ENCODE data around the gene HOXB3. TPM values are rescaled to one million over a fixed set of nuclear protein-coding genes. Genes with fewer than 3 reads are reported as not detected.

HOXB3 gene
- total RNA-seq (2012; rRNA removed) (6.3 and 8.6 TPM in 2 replicates), polyA plus RNA-seq (2012; rRNA removed) (59.6 and 76.4 TPM in 2 replicates), Bru-seq, nascent RNA (percentile 97 among the genes with signal in this experiment), BruChase-seq, experiment 1, labeled RNA remaining after a 6-hour chase (percentile 95 among the genes with signal in this experiment), BruChase-seq, experiment 2, labeled RNA remaining after a 2-hour chase (percentile 99 among the genes with signal in this experiment)
- 31.9 and 71.7 TPM in 2 replicates for polyA plus RNA-seq (2012; cell fraction: cytosol; rRNA removed)
- 383 and 595 TPM in 2 replicates for polyA plus RNA-seq (2012; cell fraction: nucleus; rRNA removed; ENCODE audit: low replicate concordance)
- long read RNA-seq, full-length matches to known transcripts, result 1 of 29 reads
- long read RNA-seq, partial matches to known transcripts, result 0 of 29 reads
- long read RNA-seq, other reads (novel, unspliced or antisense), result 28 of 29 reads

- peak within 1 kb of the TSS; percentile 100 for H3K9ac ChIP-seq (ENCODE audit: low read depth, low read length)
- H3K9me3 ChIP-seq (ENCODE audit: control insufficient read depth, insufficient read depth, low read length), result no peaks in the 10 kb centered on the region
- dilution Hi-C loops (cut with HindIII; ENCODE audit: low sequenced_read_pairs, unreplicated experiment), result no loop called here
- H3K56ac ChIP-seq (ENCODE audit: extremely low read depth, insufficient read depth, low read length), result peak within 1 kb of the TSS; percentile 100
- H2BK15ac ChIP-seq (ENCODE audit: low read depth, low read length), result peak within 1 kb of the TSS; percentile 95
- H3K4ac ChIP-seq (ENCODE audit: low read depth, low read length), result peak within 1 kb of the TSS; percentile 99
- no peaks in the 10 kb centered on the region for H3K9me1 ChIP-seq (ENCODE audit: insufficient read depth, low read length)
- peak within 1 kb of the TSS; percentile 98 for H2AK5ac ChIP-seq (ENCODE audit: low read depth, low read length)
- ATAC-seq (ENCODE audit: low read depth), result peak; percentile 0
- H3K14ac ChIP-seq (replicated peaks; ENCODE audit: low read depth, low read length), result peak within 1 kb of the TSS; percentile 99
- peak within 1 kb of the TSS; percentile 98 for H3K4me2 ChIP-seq (ENCODE audit: low read depth, low read length)
- peak within 1 kb of the TSS; percentile 99 for H4K91ac ChIP-seq (ENCODE audit: insufficient read depth, low read depth, low read length)
- H3K27me3 ChIP-seq (ENCODE audit: control insufficient read depth, insufficient read depth, low read length), result no peaks in the 10 kb centered on the region
- H4K20me1 ChIP-seq (ENCODE audit: insufficient read depth, low read length), result no peaks in the 10 kb centered on the region; the same call in 1 of the 2 replicates
- H3K4me3 ChIP-seq (ENCODE audit: insufficient read depth, low read depth, low read length), result peak within 1 kb of the TSS; percentile 91
- 0% methylated on average over 1 of the region's 23 CpGs; no CpG with 5 or more reads in 1 of the 2 experiments for WGBS, 2 experiments (ENCODE audit: extremely low coverage in 2 of 2, insufficient read length in 1 of 2)
- H3K36me3 ChIP-seq (ENCODE audit: control insufficient read depth, insufficient read depth, low read length), result peaks cover 10% of the 10 kb centered on the region; the same call in 1 of the 2 replicates
- H2BK120ac ChIP-seq (ENCODE audit: low read depth, low read length), result peak within 1 kb of the TSS; percentile 97
- CTCF ChIA-PET, result interaction anchor here (0.6 to 1.5 kb wide), 3 partner anchors 33 to 238 kb away, joined by 3 to 4 read pairs (median 4); no protein-coding TSS in a partner anchor
- H3K4me1 ChIP-seq (ENCODE audit: control insufficient read depth, insufficient read depth, low read length), result peaks cover 4% of the 10 kb centered on the region
- peak within 1 kb of the TSS; percentile 92 for H4K5ac ChIP-seq (ENCODE audit: low read depth, low read length)
- H4K8ac ChIP-seq (ENCODE audit: low read depth in 2 of 2, low read length in 2 of 2), result peak within 1 kb of the TSS; percentile 96 to 99
- peak within 1 kb of the TSS; percentile 64 for H2AFZ ChIP-seq (replicated peaks; ENCODE audit: low read length, poor library complexity)
- intact Hi-C loops (cut with micrococcal nuclease), result no loop called here
- H3K23ac ChIP-seq (ENCODE audit: low read depth, low read length), result peak within 1 kb of the TSS; percentile 100
- H2BK5ac ChIP-seq (ENCODE audit: low read depth, low read length, poor library complexity, severe bottlenecking), result peak within 1 kb of the TSS; percentile 99
- peak within 1 kb of the TSS; percentile 99 for H3K27ac ChIP-seq (ENCODE audit: insufficient read depth, low read length)
- peak; percentile 68 for DNase-seq
- peak within 1 kb of the TSS; percentile 94 for H2AK9ac ChIP-seq (replicated peaks; ENCODE audit: low read depth, low read length, poor library complexity)
- POLR2A ChIA-PET (ENCODE audit: unreplicated experiment), result interaction anchor here (0.5 to 1.0 kb wide), 7 partner anchors 10 to 50 kb away, joined by 3 to 9 read pairs (median 4); no protein-coding TSS in a partner anchor
- H2BK20ac ChIP-seq (ENCODE audit: low read depth, low read length), result peak within 1 kb of the TSS; percentile 91
- H3K79me1 ChIP-seq (ENCODE audit: low read depth in 1 of 2, low read length in 2 of 2), result no peaks in the 10 kb centered on the region
- peak within 1 kb of the TSS; percentile 96 for H3K18ac ChIP-seq (ENCODE audit: low read depth, low read length)
- BruUV-seq (replicated peaks), result no TSS peak
- in situ Hi-C loops (cut with MboI; ENCODE audit: low sequenced_read_pairs), result loop anchor here (10.0 kb wide), 1 partner anchor 565 kb away; no protein-coding TSS in a partner anchor
- TF ChIP-seq POLR2A (IDR thresholded peaks at IDR 0.05; ENCODE audit: low read depth, low read length) (peak; percentile 44; the same call in 1 of the 2 replicates), NFE2L2 (IDR thresholded peaks at IDR 0.05; ENCODE audit: low read depth, low read length) (no peak), RCOR1 (IDR thresholded peaks at IDR 0.05; ENCODE audit: insufficient replicate concordance, low read length) (no peak), CHD1 (IDR thresholded peaks at IDR 0.05; ENCODE audit: low read depth, low read length) (0 out of 2 replicates have a peak, but pooled peaks have one; percentile 29), ELK1 (IDR thresholded peaks at IDR 0.05; ENCODE audit: borderline replicate concordance, low read depth, low read length) (no peak), SMC3 (IDR thresholded peaks at IDR 0.05; ENCODE audit: low read depth, low read length) (no peak), USF2 (IDR thresholded peaks at IDR 0.05; ENCODE audit: low read depth, low read length) (peak; percentile 89), RFX5 (IDR thresholded peaks at IDR 0.05; ENCODE audit: low read depth, low read length) (no peak), FOS (IDR thresholded peaks at IDR 0.05; ENCODE audit: low read depth, low read length) (no peak), BHLHE40 (IDR thresholded peaks at IDR 0.05; ENCODE audit: low read depth, low read length) (peak; percentile 81), RAD21 (IDR thresholded peaks at IDR 0.05; ENCODE audit: low read length) (no peak), CEBPB (IDR thresholded peaks at IDR 0.05; ENCODE audit: low read depth, low read length) (no peak)
These were observed at the start of gene HOXB3 for GRCh38 chr17:48589831-48590606. Gene HOXB3, minus strand, starts transcription at chr17:48590241. Its CDS starts 37,767 bp downstream, at chr17:48552474.
